ENCODE data around the gene GNAS. TPM values are rescaled to one million over a fixed set of nuclear protein-coding genes. Genes with fewer than 3 reads are reported as not detected.

Gene GNAS
- total and polyA plus RNA-seq, 9 of the 15 experiments (the other 6 are each of a cell fraction or from before 2014, with no cell fraction given): 128 to 648 (median 266) TPM

DNA sequence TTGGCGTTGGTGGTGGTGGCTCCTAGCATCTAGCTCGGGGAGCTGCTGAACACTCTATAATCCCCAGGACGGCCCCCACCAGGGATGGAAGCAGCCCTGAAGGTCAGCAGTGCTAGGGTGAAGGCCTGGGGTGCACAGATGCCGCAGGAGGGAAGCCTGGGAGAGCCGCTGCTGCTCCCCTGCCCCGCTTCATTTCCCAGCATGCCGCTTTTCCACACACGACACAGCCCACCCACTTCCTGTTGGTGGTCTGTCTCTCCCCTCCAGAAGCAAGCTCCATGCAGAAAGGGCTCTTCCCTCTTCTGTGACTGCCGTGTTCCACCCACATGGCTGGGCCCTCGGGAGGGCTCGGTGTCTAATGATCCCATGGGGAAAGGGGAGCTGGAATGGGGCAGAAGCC lies 37.1 kb upstream of the GNAS start:
- H2AFZ ChIP-seq (ENCODE audit: low read depth, low read length): no peak overlapping the region
- no peak for ATAC-seq
- H3K9me3 ChIP-seq (replicated peaks; ENCODE audit: control insufficient read depth, insufficient read depth, low read depth, low read length): no peaks in the 10 kb centered on the region
- H3K27me3 ChIP-seq (ENCODE audit: control insufficient read depth in 2 of 2, insufficient read depth in 2 of 2, low read length in 2 of 2): peaks cover 14 to 89% of the 10 kb centered on the region in 2 experiments
- H3K4me3 ChIP-seq: no peak overlapping the region
- FAIRE-seq: no peak
- ChIA-PET POLR2A (interaction anchor here (0.6 to 1.5 kb wide), 4 partner anchors 10 to 167 kb away, joined by 3 to 4 read pairs (median 3); no protein-coding TSS in a partner anchor), CTCF (ENCODE audit: low intra/inter-chr PET ratio) (no interaction called here)
- H3K4me2 ChIP-seq (ENCODE audit: insufficient read depth, low read length): no peak overlapping the region
- no peak for DNase-seq (ENCODE audit: extremely low read depth in 1 of 4, low spot score in 3 of 4)
- H3K27ac ChIP-seq (ENCODE audit: extremely low read depth, low read depth, low read length): no peak overlapping the region
- TF ChIP-seq PPARD (CRISPR knock-in tag; IDR thresholded peaks at IDR 0.05): no peak
- TF ChIP-seq MAFF (IDR thresholded peaks at IDR 0.05; ENCODE audit: low read length): no peak
- no peak for TF ChIP-seq ZNF511 (CRISPR knock-in tag; IDR thresholded peaks at IDR 0.05)
- TF ChIP-seq, protein P1, sequence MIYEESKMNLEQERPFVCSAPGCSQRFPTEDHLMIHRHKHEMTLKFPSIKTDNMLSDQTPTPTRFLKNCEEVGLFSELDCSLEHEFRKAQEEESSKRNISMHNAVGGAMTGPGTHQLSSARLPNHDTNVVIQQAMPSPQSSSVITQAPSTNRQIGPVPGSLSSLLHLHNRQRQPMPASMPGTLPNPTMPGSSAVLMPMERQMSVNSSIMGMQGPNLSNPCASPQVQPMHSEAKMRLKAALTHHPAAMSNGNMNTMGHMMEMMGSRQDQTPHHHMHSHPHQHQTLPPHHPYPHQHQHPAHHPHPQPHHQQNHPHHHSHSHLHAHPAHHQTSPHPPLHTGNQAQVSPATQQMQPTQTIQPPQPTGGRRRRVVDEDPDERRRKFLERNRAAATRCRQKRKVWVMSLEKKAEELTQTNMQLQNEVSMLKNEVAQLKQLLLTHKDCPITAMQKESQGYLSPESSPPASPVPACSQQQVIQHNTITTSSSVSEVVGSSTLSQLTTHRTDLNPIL (CRISPR knock-in tag; IDR thresholded peaks at IDR 0.05): no peak
- TF ChIP-seq RAD51 (IDR thresholded peaks at IDR 0.05; ENCODE audit: borderline replicate concordance, low read depth): no peak
- TF ChIP-seq ZFP91 (CRISPR knock-in tag; IDR thresholded peaks at IDR 0.05): no peak
- TF ChIP-seq NONO (IDR thresholded peaks at IDR 0.05; ENCODE audit: low read depth in 2 of 2, low read length in 1 of 2): no peak
- TF ChIP-seq MEF2D (tag; conservative IDR thresholded peaks at IDR 0.05; ENCODE audit: low read depth): no peak
- TF ChIP-seq, protein P2, sequence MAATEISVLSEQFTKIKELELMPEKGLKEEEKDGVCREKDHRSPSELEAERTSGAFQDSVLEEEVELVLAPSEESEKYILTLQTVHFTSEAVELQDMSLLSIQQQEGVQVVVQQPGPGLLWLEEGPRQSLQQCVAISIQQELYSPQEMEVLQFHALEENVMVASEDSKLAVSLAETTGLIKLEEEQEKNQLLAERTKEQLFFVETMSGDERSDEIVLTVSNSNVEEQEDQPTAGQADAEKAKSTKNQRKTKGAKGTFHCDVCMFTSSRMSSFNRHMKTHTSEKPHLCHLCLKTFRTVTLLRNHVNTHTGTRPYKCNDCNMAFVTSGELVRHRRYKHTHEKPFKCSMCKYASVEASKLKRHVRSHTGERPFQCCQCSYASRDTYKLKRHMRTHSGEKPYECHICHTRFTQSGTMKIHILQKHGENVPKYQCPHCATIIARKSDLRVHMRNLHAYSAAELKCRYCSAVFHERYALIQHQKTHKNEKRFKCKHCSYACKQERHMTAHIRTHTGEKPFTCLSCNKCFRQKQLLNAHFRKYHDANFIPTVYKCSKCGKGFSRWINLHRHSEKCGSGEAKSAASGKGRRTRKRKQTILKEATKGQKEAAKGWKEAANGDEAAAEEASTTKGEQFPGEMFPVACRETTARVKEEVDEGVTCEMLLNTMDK (IDR thresholded peaks at IDR 0.05; ENCODE audit: borderline replicate concordance, insufficient read depth, low read depth, low read length, poor library complexity, severe bottlenecking): no peak
- no peak for TF ChIP-seq SAFB2 (IDR thresholded peaks at IDR 0.05; ENCODE audit: borderline replicate concordance, low read depth, low read length, severe bottlenecking)
- no peak for TF ChIP-seq LCOR (CRISPR knock-in tag; IDR thresholded peaks at IDR 0.05)
- no peak for TF ChIP-seq ZNF586 (CRISPR knock-in tag; conservative IDR thresholded peaks at IDR 0.05)
- TF ChIP-seq HOMEZ (CRISPR knock-in tag; IDR thresholded peaks at IDR 0.05): no peak
- 0 out of 2 replicates have a peak, but pooled peaks cover 6% of the 10 kb centered on the region for H4K20me1 ChIP-seq (replicated peaks; ENCODE audit: control insufficient read depth, insufficient read depth, low read length)
- in situ Hi-C loops (cut with MboI): loop anchor here (25.0 kb wide), 1 partner anchor 578 kb away; the partner anchor contains the start of gene ANKRD60
- H3K79me2 ChIP-seq (ENCODE audit: control insufficient read depth, insufficient read depth, low read length): no peaks in the 10 kb centered on the region
- 4% methylated on average over 8 of the region's 11 CpGs for WGBS (ENCODE audit: insufficient coverage, low coverage, missing lambda C conversion rate)
- no peaks in the 10 kb centered on the region for H3K36me3 ChIP-seq (ENCODE audit: control insufficient read depth, insufficient read depth, low read length)
- no peak overlapping the region for H3K9ac ChIP-seq (ENCODE audit: insufficient read depth in 1 of 2, low read depth in 2 of 2, low read length in 2 of 2)
- intact Hi-C loops (cut with micrococcal nuclease): no loop called here
- no peaks in the 10 kb centered on the region for H3K4me1 ChIP-seq (replicated peaks in 1 of 2; ENCODE audit: control insufficient read depth in 2 of 2, insufficient read depth in 2 of 2, low read length in 2 of 2)
- no TSS peak for BruUV-seq (replicated peaks)
- no peaks in the 10 kb centered on the region for H3K9me1 ChIP-seq (ENCODE audit: control insufficient read depth, insufficient read depth, low read length)
